Measurements from ENCODE around the gene PELI2. TPM values are rescaled to one million over a fixed set of nuclear protein-coding genes. Genes with fewer than 3 reads are reported as not detected.

The PELI2 gene
- total and polyA plus RNA-seq, 2 experiments from 2014 or later: 8.0 to 24.5 TPM

- H3K4me2 ChIP-seq: no peak overlapping the region
- H3K27me3 Mint-ChIP-seq (ENCODE audit: insufficient read depth, low read depth, poor library complexity): no peaks in the 10 kb centered on the region
These were observed 81.9 kb downstream of the PELI2 start for GRCh38 chr14:56199982-56200577.

More at GRCh38 chr14:56199982-56200577, 81.9 kb downstream of the PELI2 start:
- no peaks in the 10 kb centered on the region; the same call in 1 of the 2 replicates for H3F3A ChIP-seq (replicated peaks; ENCODE audit: low read depth)
- ATAC-seq (no peak), DNase-seq (ENCODE audit: low spot score) (no peak)
- no peaks in the 10 kb centered on the region for H3K9me3 Mint-ChIP-seq
- no peak overlapping the region for H3K4me3 ChIP-seq
- H3K4me1 Mint-ChIP-seq: peaks cover 8% of the 10 kb centered on the region; the same call in 2 of the 3 replicates
- TF ChIP-seq ZNF114 (CRISPR knock-in tag; IDR thresholded peaks at IDR 0.05): no peak
- no peak for TF ChIP-seq JUNB (IDR thresholded peaks at IDR 0.05; ENCODE audit: unreplicated experiment)
- TF ChIP-seq CREB1 (CRISPR knock-in tag; IDR thresholded peaks at IDR 0.05; ENCODE audit: low read depth): no peak
- no peak for TF ChIP-seq ETS1 (IDR thresholded peaks at IDR 0.05)
- TF ChIP-seq CTCF (conservative IDR thresholded peaks at IDR 0.05; ENCODE audit: low read depth in 2 of 2): no peak
- TF ChIP-seq POLR2AphosphoS5 (IDR thresholded peaks at IDR 0.05; ENCODE audit: low read depth): no peak
- no peak for TF ChIP-seq ZNF331 (CRISPR knock-in tag; IDR thresholded peaks at IDR 0.05; ENCODE audit: low read depth)
- TF ChIP-seq EZH2 (IDR thresholded peaks at IDR 0.05; ENCODE audit: low read depth, unreplicated experiment): no peak
- TF ChIP-seq REST (IDR thresholded peaks at IDR 0.05; ENCODE audit: unreplicated experiment): no peak
- TF ChIP-seq EZH2phosphoT487 (IDR thresholded peaks at IDR 0.05; ENCODE audit: unreplicated experiment): no peak
- no peak for TF ChIP-seq ZNF462 (CRISPR knock-in tag; IDR thresholded peaks at IDR 0.05)
- TF ChIP-seq NANOG (IDR thresholded peaks at IDR 0.05; ENCODE audit: borderline replicate concordance): no peak
- H2AFZ ChIP-seq: no peak overlapping the region
- H3K79me2 ChIP-seq (replicated peaks; ENCODE audit: insufficient read depth): peaks cover 28% of the 10 kb centered on the region
- H3K4me1 ChIP-seq (ENCODE audit: insufficient read depth): peaks cover 8% of the 10 kb centered on the region
- no peak overlapping the region for H3K27ac Mint-ChIP-seq
- H3K27ac ChIP-seq (ENCODE audit: low read depth): no peak overlapping the region
- no peaks in the 10 kb centered on the region for H4K20me1 ChIP-seq (replicated peaks; ENCODE audit: insufficient read depth)
- no peaks in the 10 kb centered on the region for H3K36me3 ChIP-seq (ENCODE audit: insufficient read depth)
- peaks cover 4% of the 10 kb centered on the region; the same call in 1 of the 2 replicates for H3K9me2 ChIP-seq (ENCODE audit: insufficient read depth)
- no peaks in the 10 kb centered on the region for H3K27me3 ChIP-seq (ENCODE audit: insufficient read depth)
- H3K4me3 Mint-ChIP-seq: no peak overlapping the region
- H3K36me3 Mint-ChIP-seq (ENCODE audit: low read depth): no peaks in the 10 kb centered on the region

Data from GM23338 (cell line).